OCI-LY7 (cell line): ENCODE results near the gene PTPN13.

ENCODE experiments used
- EZH2phosphoT487 ChIP-seq: fragments of 200-600 bp; sonication (generic); IDR thresholded peaks from 2 replicates; pipeline ENCODE4 v1.6.1; 2018; ENCODE audit warnings: low read depth, borderline replicate concordance, mild to moderate bottlenecking, mixed run types, antibody characterized with exemption, low read length, moderate library complexity, mixed read lengths
- TF ChIP-seq, protein P1 (sequence below): fragments of 200-600 bp; sonication (generic); conservative IDR thresholded peaks from 2 replicates; pipeline ENCODE4 v1.5.1; 2014; ENCODE audit warnings: mild to moderate bottlenecking, antibody characterized with exemption, low read length, moderate library complexity, mixed read lengths

DNA sequence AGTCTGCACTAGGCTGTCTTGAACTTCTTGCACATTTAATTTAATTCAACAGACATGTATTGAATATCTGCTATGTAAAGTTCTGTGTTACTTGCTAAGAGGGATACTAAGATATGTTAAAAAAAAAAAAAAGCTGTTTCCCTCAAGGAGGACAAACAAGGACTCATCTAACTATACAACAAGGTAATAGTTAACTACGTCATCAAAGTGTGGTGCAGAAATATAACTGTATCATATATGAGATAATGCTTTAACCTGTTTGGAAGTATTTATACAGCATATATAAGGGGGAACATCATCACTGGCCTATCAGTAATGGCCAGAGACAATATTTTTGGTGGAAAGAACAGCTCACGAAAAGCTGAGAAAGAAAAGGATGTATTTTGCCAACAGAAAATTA is 89.9 kb downstream of the PTPN13 start:
- TF ChIP-seq, protein P1, sequence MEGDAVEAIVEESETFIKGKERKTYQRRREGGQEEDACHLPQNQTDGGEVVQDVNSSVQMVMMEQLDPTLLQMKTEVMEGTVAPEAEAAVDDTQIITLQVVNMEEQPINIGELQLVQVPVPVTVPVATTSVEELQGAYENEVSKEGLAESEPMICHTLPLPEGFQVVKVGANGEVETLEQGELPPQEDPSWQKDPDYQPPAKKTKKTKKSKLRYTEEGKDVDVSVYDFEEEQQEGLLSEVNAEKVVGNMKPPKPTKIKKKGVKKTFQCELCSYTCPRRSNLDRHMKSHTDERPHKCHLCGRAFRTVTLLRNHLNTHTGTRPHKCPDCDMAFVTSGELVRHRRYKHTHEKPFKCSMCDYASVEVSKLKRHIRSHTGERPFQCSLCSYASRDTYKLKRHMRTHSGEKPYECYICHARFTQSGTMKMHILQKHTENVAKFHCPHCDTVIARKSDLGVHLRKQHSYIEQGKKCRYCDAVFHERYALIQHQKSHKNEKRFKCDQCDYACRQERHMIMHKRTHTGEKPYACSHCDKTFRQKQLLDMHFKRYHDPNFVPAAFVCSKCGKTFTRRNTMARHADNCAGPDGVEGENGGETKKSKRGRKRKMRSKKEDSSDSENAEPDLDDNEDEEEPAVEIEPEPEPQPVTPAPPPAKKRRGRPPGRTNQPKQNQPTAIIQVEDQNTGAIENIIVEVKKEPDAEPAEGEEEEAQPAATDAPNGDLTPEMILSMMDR = no peak
- TF ChIP-seq EZH2phosphoT487 = no peak
